ENCODE data around the gene ZNF723.
"Not testable (repeated sequence)": the region's sequence is repeated elsewhere in the genome, so short reads cannot be mapped to it uniquely, and the experiment has no call there.

ZNF723 gene

GRCh38 chr19:22832031-22832762, at the start of gene ZNF723:
ZNF723 (plus strand) TSS chr19:22832291; CDS start chr19:22832380, 89 bp downstream.
- ATAC-seq = no peak
- DNase-seq = no peak

GRCh38 chr19:22783651-22784410, 48.3 kb upstream of the ZNF723 start, which contains the start of gene ZNF99:
ZNF99 (minus strand) TSS chr19:22784151; CDS start chr19:22784016, 135 bp downstream.
- DNase-seq (no peak), ATAC-seq (no peak)

DNA sequence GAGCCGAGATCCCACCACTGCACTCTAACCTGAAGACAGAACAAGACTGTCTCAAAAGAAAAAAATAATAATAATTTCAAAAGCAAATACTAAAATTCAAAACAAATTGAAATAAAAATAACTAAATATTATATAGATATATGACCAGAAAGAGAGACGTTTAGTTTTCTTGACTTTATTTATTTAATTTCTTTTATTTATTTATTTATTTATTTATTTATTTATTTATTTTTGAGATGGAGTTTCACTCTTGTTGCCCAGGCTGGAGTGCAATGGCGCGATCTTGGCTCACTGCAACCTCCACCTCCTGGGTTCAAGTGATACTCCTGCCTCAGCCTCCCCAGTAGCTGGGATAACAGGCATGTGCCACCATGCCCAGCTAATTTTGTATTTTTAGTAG, 39.2 kb upstream of the ZNF723 start:
- ATAC-seq = not testable (repeated sequence)

GRCh38 chr19:22797040-22797439, 35.1 kb upstream of the ZNF723 start:
- DNase-seq = no peak
- ATAC-seq = no peak

More for the DNA sequence above, 39.2 kb upstream of the ZNF723 start:
- not testable (repeated sequence) for DNase-seq

DNA sequence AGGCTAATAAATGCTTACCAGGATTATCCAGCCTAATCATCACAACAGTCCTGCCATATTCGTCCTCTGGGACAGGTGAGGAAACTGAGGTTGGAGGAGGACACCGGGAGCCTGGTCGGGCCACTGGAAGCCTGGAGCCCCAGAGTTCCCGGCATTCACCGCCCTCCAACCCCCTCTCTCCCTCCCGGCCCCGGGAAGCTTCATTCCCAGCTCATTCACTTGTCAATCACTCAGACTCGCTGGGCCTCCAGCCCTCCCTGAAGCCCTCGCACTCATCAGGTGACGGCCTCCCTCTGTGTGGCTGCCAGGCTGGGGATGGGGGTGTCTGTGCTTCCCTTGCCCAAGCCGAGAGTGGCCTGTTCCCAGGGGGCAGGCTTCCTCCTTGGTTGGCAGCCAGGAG, 25.7 kb upstream of the ZNF723 start:
- ATAC-seq = no peak
- DNase-seq = no peak

DNA sequence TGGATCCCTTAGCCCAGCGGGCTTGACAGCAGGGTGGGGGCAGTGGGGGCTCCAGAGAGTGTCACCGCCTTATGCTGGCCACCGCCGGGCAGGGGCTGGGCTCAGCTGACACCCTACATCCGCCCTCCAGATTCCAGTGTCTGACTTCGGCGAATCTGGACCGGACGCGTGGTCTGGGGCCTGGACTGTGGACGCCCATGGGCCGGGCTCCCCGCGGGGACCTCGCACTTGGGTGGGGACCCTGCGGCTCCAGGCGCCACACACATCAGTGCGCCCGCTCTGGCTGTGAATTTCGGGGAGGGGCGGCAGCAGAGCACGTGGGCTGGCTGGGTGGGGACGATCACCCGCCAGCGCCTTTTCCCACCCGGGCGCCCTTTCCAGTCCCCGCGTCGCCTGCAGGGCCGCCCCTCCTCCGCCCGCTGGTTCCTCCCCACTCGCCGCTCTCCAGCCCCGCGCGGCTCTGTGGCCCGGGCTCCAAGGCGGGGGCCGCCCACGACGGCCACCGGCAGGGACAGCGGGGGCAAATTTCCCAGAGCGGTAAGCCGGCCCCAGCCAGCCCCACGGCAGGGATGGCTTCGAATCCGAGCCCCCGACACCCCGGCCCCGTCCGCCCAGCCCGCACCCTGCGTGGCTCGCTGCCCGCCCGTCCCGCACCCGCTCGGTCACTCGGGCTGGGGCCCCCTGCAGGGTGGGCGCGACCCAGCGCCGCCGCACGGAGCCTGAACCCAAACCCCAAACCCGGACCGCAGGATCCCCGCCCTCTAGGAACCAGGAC, 24.8 kb upstream of the ZNF723 start:
- ATAC-seq = no peak
- no peak for DNase-seq

DNA sequence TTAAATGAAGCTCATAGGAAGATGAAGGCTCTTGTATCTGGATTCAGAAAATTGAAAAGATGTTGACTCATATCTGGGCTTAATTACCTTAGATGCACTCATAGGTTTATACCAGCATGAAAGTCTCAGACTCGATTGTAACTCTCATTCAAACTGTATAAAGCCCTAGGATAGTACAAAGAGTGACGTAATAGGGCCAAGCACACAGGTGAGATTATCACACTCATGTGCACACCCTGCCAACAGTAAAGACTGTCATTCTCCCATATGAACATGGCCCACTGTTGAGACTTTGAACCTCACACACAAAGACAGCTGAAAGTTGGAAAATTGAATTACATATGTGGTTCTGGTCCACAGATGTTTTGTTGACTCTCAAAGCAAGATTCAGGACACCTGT, 18.0 kb upstream of the ZNF723 start:
- no peak for ATAC-seq
- DNase-seq = no peak

DNA sequence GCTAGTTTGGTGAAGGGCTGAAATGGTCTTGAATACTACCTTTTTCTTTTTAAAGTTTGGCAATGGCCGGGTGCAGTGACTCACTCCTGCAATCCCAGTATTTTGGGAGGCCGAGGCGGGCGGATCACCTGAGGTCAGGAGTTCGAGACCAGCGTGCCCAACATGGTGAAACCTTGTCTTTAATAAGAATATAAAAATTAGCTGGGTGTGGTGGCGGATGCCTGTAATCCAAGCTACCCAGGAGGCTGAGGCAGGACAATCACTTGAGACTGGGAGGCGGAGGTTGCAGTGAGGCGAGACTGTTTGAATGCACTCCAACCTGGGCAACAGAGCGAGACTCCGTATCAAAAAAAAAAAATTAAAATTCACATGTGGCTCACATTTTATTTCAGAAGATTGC, 880 bp upstream of the ZNF723 start:
- ATAC-seq = no peak

DNA sequence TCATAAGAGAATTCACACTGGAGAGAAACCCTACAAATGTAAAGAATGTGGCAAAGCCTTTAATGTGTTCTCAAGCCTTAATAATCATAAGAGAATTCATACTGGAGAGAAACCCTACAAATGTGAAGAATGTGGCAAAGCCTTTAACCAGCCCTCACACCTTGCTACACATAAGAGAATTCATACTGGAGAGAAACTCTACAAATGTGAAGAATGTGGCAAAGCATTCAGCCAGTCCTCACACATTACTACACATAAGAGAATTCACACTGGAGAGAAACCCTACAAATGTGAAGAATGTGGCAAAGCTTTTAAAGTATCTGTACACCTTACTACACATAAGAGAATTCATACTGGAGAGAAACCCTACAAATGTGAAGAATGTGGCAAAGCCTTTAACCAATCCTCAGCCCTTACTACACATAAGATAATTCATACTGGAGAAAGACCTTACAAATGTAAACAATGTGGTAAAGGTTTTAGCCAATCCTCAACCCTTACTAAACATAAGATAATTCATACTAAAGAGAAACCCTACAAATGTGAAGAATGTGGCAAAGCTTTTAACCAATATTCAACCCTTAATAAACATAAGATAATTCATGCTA, 25.7 kb downstream of the ZNF723 start:
- not testable (repeated sequence) for DNase-seq, ATAC-seq

More for the DNA sequence above, 880 bp upstream of the ZNF723 start:
- DNase-seq = no peak

DNA sequence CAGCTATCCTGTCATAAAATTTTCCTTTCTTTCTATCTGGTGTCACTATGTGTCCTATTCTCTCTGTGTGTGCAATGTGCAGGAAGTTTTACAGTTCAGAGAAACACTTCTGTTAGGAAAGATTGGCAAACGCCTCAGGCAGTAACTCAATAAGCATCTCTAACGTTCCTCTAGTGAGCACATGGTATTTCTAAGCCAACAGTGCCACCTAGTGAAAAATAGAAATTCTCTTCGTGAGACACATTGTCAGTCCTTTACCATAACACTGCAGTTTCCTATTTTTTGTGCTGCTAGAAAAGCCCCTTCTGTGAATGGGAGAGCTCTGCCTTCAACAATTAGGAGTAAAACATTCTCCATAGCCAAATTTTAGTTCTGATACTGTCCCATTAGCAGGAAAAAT, 50.7 kb downstream of the ZNF723 start:
- ATAC-seq = no peak
- no peak for DNase-seq

- ATAC-seq (no peak), DNase-seq (no peak)
Measured at GRCh38 chr19:22893855-22894270, 61.8 kb downstream of the ZNF723 start.

GRCh38 chr19:22901431-22902130, 69.5 kb downstream of the ZNF723 start:
- ATAC-seq (no peak), DNase-seq (no peak)

Measured in stimulated activated naive CD8-positive, alpha-beta T cell treated with anti-CD3 and anti-CD28 coated beads, Interleukin-15, Interleukin-2, amounts not matched to agents 100 U/mL and 50 U/mL, for 24 hours (primary cell).